SU-DHL-6 (cell line): Measurements from ENCODE around the gene ITGAE.

Experiments used
- EZH2phosphoT487 ChIP-seq: fragments of 200-600 bp; sonication (generic), shearing (Covaris generic); conservative IDR thresholded peaks from 2 replicates; pipeline ENCODE4 v1.6.1; 2018; ENCODE audit warnings: mild to moderate bottlenecking, antibody characterized with exemption, low read length, moderate library complexity, mixed read lengths
- TF ChIP-seq, protein P1 (sequence below): fragments of 200-600 bp; sonication (generic); IDR thresholded peaks from one replicate; pipeline ENCODE4 v1.5.1; 2017; ENCODE audit warnings: antibody characterized with exemption, mild to moderate bottlenecking, low read length, moderate library complexity; ENCODE audit not compliant: insufficient read depth, poor library complexity, severe bottlenecking

- TF ChIP-seq, protein P1, sequence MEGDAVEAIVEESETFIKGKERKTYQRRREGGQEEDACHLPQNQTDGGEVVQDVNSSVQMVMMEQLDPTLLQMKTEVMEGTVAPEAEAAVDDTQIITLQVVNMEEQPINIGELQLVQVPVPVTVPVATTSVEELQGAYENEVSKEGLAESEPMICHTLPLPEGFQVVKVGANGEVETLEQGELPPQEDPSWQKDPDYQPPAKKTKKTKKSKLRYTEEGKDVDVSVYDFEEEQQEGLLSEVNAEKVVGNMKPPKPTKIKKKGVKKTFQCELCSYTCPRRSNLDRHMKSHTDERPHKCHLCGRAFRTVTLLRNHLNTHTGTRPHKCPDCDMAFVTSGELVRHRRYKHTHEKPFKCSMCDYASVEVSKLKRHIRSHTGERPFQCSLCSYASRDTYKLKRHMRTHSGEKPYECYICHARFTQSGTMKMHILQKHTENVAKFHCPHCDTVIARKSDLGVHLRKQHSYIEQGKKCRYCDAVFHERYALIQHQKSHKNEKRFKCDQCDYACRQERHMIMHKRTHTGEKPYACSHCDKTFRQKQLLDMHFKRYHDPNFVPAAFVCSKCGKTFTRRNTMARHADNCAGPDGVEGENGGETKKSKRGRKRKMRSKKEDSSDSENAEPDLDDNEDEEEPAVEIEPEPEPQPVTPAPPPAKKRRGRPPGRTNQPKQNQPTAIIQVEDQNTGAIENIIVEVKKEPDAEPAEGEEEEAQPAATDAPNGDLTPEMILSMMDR, result no peak
- no peak for TF ChIP-seq EZH2phosphoT487
Measured at GRCh38 chr17:3773966-3774365, 27.0 kb downstream of the ITGAE start.
